Left lung (tissue), 14 donors: ENCODE data around the gene GOLGA2. TPM values are rescaled to one million over a fixed set of nuclear protein-coding genes. Genes with fewer than 3 reads are reported as not detected.

Experiments used
- ATAC-seq: fragments of 200-7000 bp; cut with Tn5 transposase; one replicate; pipeline ENCODE4 v1.9.1; 2020; ENCODE audit warnings: moderate library complexity
- DNase-seq, 4 donors: peaks; one replicate each; pipeline ENCODE4 v3.0.0-alpha.2; 2013 to 2020
- H3K27ac ChIP-seq, 2 donors: fragments of 200-600 bp; sonication (generic) in 1 of 2; one replicate each; pipeline versions ENCODE4 v1.5.0 to v1.8.0; 2020 to 2021
- H3K27me3 ChIP-seq, 2 donors: fragments of 200-600 bp; sonication (generic) in 1 of 2; one replicate each; pipeline versions ENCODE4 v1.5.0 to v1.8.0; 2020 to 2021
- H3K36me3 ChIP-seq, 2 donors: fragments of 200-600 bp; sonication (generic) in 1 of 2; one replicate each; pipeline versions ENCODE4 v1.5.0 to v1.8.0; 2020 to 2021
- H3K4me1 ChIP-seq, 2 donors: fragments of 200-600 bp; one replicate each; pipeline ENCODE4 v1.8.0; 2021
- H3K4me3 ChIP-seq, 2 donors: fragments of 200-600 bp; sonication (generic) in 1 of 2; one replicate each; pipeline versions ENCODE4 v1.5.0 to v1.8.0; 2020 to 2021; ENCODE audit warnings: mild to moderate bottlenecking in 1 of 2
- H3K9me3 ChIP-seq, 2 donors: fragments of 200-600 bp; sonication (generic) in 1 of 2; one replicate each; pipeline versions ENCODE4 v1.5.0 to v1.8.0; 2020 to 2021
- CTCF ChIP-seq, 2 donors: fragments of 200-600 bp; sonication (generic) in 1 of 2; IDR thresholded peaks; one replicate each; pipeline versions ENCODE4 v1.5.0 to v1.8.0; 2021; ENCODE audit warnings: antibody characterized with exemption in 2 of 2
- intact Hi-C, 2 donors: fragments of 100-400 bp; cut with DNase I; formaldehyde crosslinking; loops; one replicate each; pipeline versions ENCODE4 v1.11.2 to v1.14.2; 2022
- long read RNA-seq, 12 donors: library from polyadenylated mRNA in 2 of 12; unstranded in 2 of 12; transcript quantifications; one replicate each; pipeline ENCODE4 v2.0.0 and lab custom pipeline, GENCODE V29; 2019 to 2026
- polyA plus RNA-seq, 6 donors: library from polyadenylated mRNA; unstranded; fragments of 120-200 nt; gene quantifications; one replicate each; pipeline ENCODE4 v1.2.1, GENCODE V29; 2013; ENCODE audit not compliant: insufficient read length in 6 of 6
- total RNA-seq, 2 donors: library from RNA; stranded (reverse); fragmentation: NEBNext Ultra II Directional; extraction: Animal tissue kit (Norgen Biotek cat#: 25700); gene quantifications; one replicate each; pipeline ENCODE4 v1.2.1, GENCODE V29; 2021
- donor health status: DM: no; HTN: yes; CAD: no.
- donor health status: DM: no; HTN: no; CAD: no.

The GOLGA2 gene
- total RNA-seq: 100 to 1,000 TPM; 108 to 126 TPM
- polyA plus RNA-seq: 100 to 1,000 TPM in 5 of 6 donors, 10 to 100 TPM in 1; 97.2 to 163 (median 117) TPM
- long read RNA-seq, donor 1, partial matches to known transcripts: 18 of 23 reads
- long read RNA-seq, donor 1, other reads (novel, unspliced or antisense): 0 of 23 reads
- long read RNA-seq, donor 2, partial matches to known transcripts: 52 of 78 reads
- long read RNA-seq, donor 2, other reads (novel, unspliced or antisense): 25 of 78 reads
- long read RNA-seq, donor 3, partial matches to known transcripts: 0 of 3 reads
- long read RNA-seq, donor 3, other reads (novel, unspliced or antisense): 0 of 3 reads
- long read RNA-seq, donor 4, partial matches to known transcripts: 13 of 16 reads
- long read RNA-seq, donor 4, other reads (novel, unspliced or antisense): 3 of 16 reads
- long read RNA-seq, donor 5, full-length matches to known transcripts: 5 of 144 reads
- long read RNA-seq, donor 5, partial matches to known transcripts: 69 of 144 reads
- long read RNA-seq, donor 5, other reads (novel, unspliced or antisense): 70 of 144 reads
- long read RNA-seq, donor 6, partial matches to known transcripts: 26 of 59 reads
- long read RNA-seq, donor 6, other reads (novel, unspliced or antisense): 31 of 59 reads
- long read RNA-seq, donor 7: 0 reads
- long read RNA-seq, donor 8, partial matches to known transcripts: 9 of 11 reads
- long read RNA-seq, donor 8, other reads (novel, unspliced or antisense): 0 of 11 reads
- long read RNA-seq, donor 9: 0 reads
- long read RNA-seq, donor 10, partial matches to known transcripts: 5 of 6 reads
- long read RNA-seq, donor 10, other reads (novel, unspliced or antisense): 1 of 6 reads
- long read RNA-seq, donor 11, full-length matches to known transcripts: 4 of 4 reads
- long read RNA-seq, donor 11, partial matches to known transcripts: 0 of 4 reads
- long read RNA-seq, donor 11, other reads (novel, unspliced or antisense): 0 of 4 reads
- long read RNA-seq, donor 12, partial matches to known transcripts: 49 of 101 reads
- long read RNA-seq, donor 12, other reads (novel, unspliced or antisense): 49 of 101 reads

- H3K4me1 ChIP-seq: peaks cover 12 to 40% of the 10 kb centered on the region in 2 donors
- DNase-seq (peak in 2 of 4 donors; percentile 44 to 74), ATAC-seq (peak; percentile 69)
- peaks cover 0 to 31% of the 10 kb centered on the region in 2 donors for H3K36me3 ChIP-seq
- H3K4me3 ChIP-seq: peak within 1 kb of the TSS; percentile 96 to 97
- H3K9me3 ChIP-seq: no peaks in the 10 kb centered on the region
- intact Hi-C loops: no loop called here
- peak within 1 kb of the TSS; percentile 81 to 86 for H3K27ac ChIP-seq
- no peaks in the 10 kb centered on the region for H3K27me3 ChIP-seq
- no peak for TF ChIP-seq CTCF (IDR thresholded peaks at IDR 0.05)
Measured at GRCh38 chr9:128275198-128276007, at the start of gene GOLGA2. TSS of gene GOLGA2 (minus strand) at chr9:128276007. CDS start at chr9:128275976, 31 bp downstream.

- Histone ChIP-seq H3K27ac (no peak overlapping the region), H3K27me3 (no peaks in the 10 kb centered on the region), H3K9me3 (no peaks in the 10 kb centered on the region), H3K4me1 (peaks cover 18 to 30% of the 10 kb centered on the region in 2 donors), H3K36me3 (peaks cover 0 to 48% of the 10 kb centered on the region in 2 donors), H3K4me3 (no peak overlapping the region)
- intact Hi-C loops: no loop called here
- ATAC-seq (no peak), DNase-seq (no peak)
- TF ChIP-seq CTCF (IDR thresholded peaks at IDR 0.05): no peak
Measured at GRCh38 chr9:128324401-128324800, 48.6 kb upstream of the GOLGA2 start.

GRCh38 chr9:128323791-128324190 lies 48.0 kb upstream of the GOLGA2 start:
- no peak for TF ChIP-seq CTCF (IDR thresholded peaks at IDR 0.05)
- no peak overlapping the region for H3K27ac ChIP-seq
- ATAC-seq (no peak), DNase-seq (no peak)
- H3K27me3 ChIP-seq: no peaks in the 10 kb centered on the region
- H3K4me1 ChIP-seq: peaks cover 18 to 30% of the 10 kb centered on the region in 2 donors
- H3K36me3 ChIP-seq: peaks cover 0 to 52% of the 10 kb centered on the region in 2 donors
- no peaks in the 10 kb centered on the region for H3K9me3 ChIP-seq
- peak overlapping the region; percentile 98 to 100 for H3K4me3 ChIP-seq
- intact Hi-C loops: no loop called here

- ATAC-seq (no peak), DNase-seq (no peak)
- Histone ChIP-seq H3K36me3 (peaks cover 0 to 52% of the 10 kb centered on the region in 2 donors), H3K27me3 (no peaks in the 10 kb centered on the region), H3K27ac (peak overlapping the region; percentile 90 to 95), H3K9me3 (no peaks in the 10 kb centered on the region), H3K4me3 (peak overlapping the region; percentile 98 to 100), H3K4me1 (peaks cover 18 to 30% of the 10 kb centered on the region in 2 donors)
- TF ChIP-seq CTCF (IDR thresholded peaks at IDR 0.05): no peak
- intact Hi-C loops: no loop called here
Measured at GRCh38 chr9:128323212-128323730, 47.5 kb upstream of the GOLGA2 start.
